ENCODE measurements around the gene GUCY2D.

GUCY2D gene

DNA sequence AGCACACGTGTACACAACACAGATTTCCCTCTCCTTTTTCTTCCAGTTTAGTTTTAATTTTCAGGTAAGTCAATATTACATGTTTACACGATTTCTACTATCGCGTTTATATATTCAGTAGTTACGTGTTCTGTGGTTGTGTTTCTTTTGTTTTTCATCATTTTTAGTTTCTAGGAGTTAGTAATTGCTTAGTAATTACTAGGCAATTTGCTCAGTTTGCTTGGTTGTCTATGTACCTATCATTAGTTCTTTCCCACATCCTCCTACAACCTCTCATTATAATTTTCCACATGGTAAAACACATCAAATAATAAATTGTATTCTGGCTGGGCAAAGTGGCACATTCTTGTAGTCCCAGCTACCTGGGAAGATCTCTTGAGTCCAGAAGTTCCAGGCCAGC lies 24.6 kb upstream of the GUCY2D start:
- no peak overlapping the region for H2AFZ ChIP-seq (ENCODE audit: low read depth, low read length)
- H3K9me3 ChIP-seq (ENCODE audit: insufficient read depth, low read length): no peaks in the 10 kb centered on the region
- H3K4me3 ChIP-seq (ENCODE audit: low read length): no peak overlapping the region
- H4K20me1 ChIP-seq (ENCODE audit: insufficient read depth, low read length): no peaks in the 10 kb centered on the region
- no peak overlapping the region for H3K4me2 ChIP-seq (ENCODE audit: low read length)
- H3K9ac ChIP-seq (ENCODE audit: low read length): no peak overlapping the region
- H3K36me3 ChIP-seq (replicated peaks; ENCODE audit: low read depth, low read length): no peaks in the 10 kb centered on the region
- TF ChIP-seq CTCF (IDR thresholded peaks at IDR 0.05; ENCODE audit: low read depth, low read length): no peak
- TF ChIP-seq EZH2phosphoT487 (IDR thresholded peaks at IDR 0.05; ENCODE audit: low read depth): no peak
- no peaks in the 10 kb centered on the region for H3K4me1 ChIP-seq (ENCODE audit: low read length)
- no peaks in the 10 kb centered on the region for H3K27me3 ChIP-seq (ENCODE audit: low read depth, low read length)
- H3K27ac ChIP-seq (ENCODE audit: low read length): no peak overlapping the region
- H3K79me2 ChIP-seq (ENCODE audit: low read length): no peaks in the 10 kb centered on the region

DNA sequence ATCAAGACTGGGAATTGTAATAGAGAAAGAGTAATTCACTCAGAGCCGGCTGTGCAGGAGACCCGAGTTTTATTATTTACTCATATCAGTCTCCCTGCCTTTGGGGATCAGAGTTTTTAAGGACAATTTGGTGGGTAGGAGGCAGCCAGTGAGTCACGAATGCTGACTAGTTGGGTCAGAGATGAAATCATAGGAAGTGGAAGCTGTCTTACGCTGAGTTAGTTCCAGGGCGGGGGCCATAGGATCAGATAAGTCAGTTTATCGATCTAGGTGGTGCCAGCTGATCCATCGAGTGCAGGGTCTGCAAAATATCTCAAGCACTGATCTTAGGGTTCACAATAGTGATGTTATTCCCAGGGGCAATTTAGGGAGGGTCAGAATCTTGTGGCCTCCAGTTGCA lies 20.2 kb upstream of the GUCY2D start:
- H3K9ac ChIP-seq (ENCODE audit: low read length): no peak overlapping the region

DNA sequence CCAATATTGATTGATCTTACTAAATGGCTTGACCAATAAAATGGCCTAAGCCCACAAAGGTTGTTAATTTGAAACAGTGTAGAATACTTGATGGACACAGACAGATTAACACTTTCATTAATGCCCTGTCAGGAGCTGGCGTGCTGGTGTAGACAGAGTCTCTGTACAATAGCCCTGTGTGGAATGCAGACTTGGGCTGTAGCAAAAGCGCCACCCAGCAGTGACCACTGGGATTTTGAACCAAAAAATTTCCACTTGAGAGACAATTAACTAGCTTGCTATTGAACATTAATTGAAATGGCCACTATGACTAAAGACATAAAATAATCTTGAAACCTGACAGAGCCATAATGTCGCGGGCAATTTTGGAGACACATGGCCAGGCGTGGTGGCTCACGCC lies 19.7 kb upstream of the GUCY2D start:
- Histone ChIP-seq H3K4me2 (ENCODE audit: low read length) (no peak overlapping the region), H3K9me3 (ENCODE audit: insufficient read depth, low read length) (no peaks in the 10 kb centered on the region), H3K36me3 (replicated peaks; ENCODE audit: low read depth, low read length) (no peaks in the 10 kb centered on the region), H3K27ac (ENCODE audit: low read length) (no peak overlapping the region), H3K9ac (ENCODE audit: low read length) (no peak overlapping the region), H3K4me1 (ENCODE audit: low read length) (no peaks in the 10 kb centered on the region), H4K20me1 (ENCODE audit: insufficient read depth, low read length) (no peaks in the 10 kb centered on the region), H3K4me3 (ENCODE audit: low read length) (no peak overlapping the region), H3K27me3 (ENCODE audit: low read depth, low read length) (no peaks in the 10 kb centered on the region), H2AFZ (ENCODE audit: low read depth, low read length) (no peak overlapping the region), H3K79me2 (ENCODE audit: low read length) (no peaks in the 10 kb centered on the region)
- no peak for TF ChIP-seq EZH2phosphoT487 (IDR thresholded peaks at IDR 0.05; ENCODE audit: low read depth)
- TF ChIP-seq CTCF (IDR thresholded peaks at IDR 0.05; ENCODE audit: low read depth, low read length): no peak

More for the DNA sequence above, 20.2 kb upstream of the GUCY2D start:
- no peaks in the 10 kb centered on the region for H3K4me1 ChIP-seq (ENCODE audit: low read length)
- no peaks in the 10 kb centered on the region for H3K9me3 ChIP-seq (ENCODE audit: insufficient read depth, low read length)
- H2AFZ ChIP-seq (ENCODE audit: low read depth, low read length): no peak overlapping the region
- H3K4me2 ChIP-seq (ENCODE audit: low read length): no peak overlapping the region
- H3K27ac ChIP-seq (ENCODE audit: low read length): no peak overlapping the region
- no peaks in the 10 kb centered on the region for H3K79me2 ChIP-seq (ENCODE audit: low read length)
- H3K4me3 ChIP-seq (ENCODE audit: low read length): no peak overlapping the region
- no peaks in the 10 kb centered on the region for H3K36me3 ChIP-seq (replicated peaks; ENCODE audit: low read depth, low read length)
- no peaks in the 10 kb centered on the region for H3K27me3 ChIP-seq (ENCODE audit: low read depth, low read length)
- TF ChIP-seq CTCF (IDR thresholded peaks at IDR 0.05; ENCODE audit: low read depth, low read length) (no peak), EZH2phosphoT487 (IDR thresholded peaks at IDR 0.05; ENCODE audit: low read depth) (no peak)
- H4K20me1 ChIP-seq (ENCODE audit: insufficient read depth, low read length): no peaks in the 10 kb centered on the region

DNA sequence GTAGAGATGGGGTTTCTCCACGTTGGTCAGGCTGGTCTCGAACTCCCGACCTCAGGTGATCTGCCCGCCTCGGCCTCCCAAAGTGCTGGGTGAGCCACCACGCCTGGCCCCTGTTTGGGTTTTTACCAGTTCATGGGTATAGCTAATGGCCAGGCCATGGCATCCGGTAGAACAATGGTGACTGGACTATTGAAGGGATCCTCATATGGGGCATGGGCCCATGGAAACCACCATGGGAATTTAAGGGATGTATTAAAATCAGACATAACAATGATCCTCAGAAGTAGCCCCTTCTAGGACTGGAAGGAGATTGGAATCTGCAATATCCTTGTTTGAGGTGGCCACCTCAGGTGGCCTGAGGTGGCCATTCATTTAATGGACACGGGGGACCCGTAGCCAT lies 17.5 kb upstream of the GUCY2D start:
- Histone ChIP-seq H4K20me1 (ENCODE audit: insufficient read depth, low read length) (no peaks in the 10 kb centered on the region), H3K27me3 (ENCODE audit: low read depth, low read length) (no peaks in the 10 kb centered on the region), H3K27ac (ENCODE audit: low read length) (no peak overlapping the region), H3K4me1 (ENCODE audit: low read length) (peaks cover 8% of the 10 kb centered on the region), H3K9ac (ENCODE audit: low read length) (no peak overlapping the region), H2AFZ (ENCODE audit: low read depth, low read length) (no peak overlapping the region), H3K79me2 (ENCODE audit: low read length) (no peaks in the 10 kb centered on the region), H3K9me3 (ENCODE audit: insufficient read depth, low read length) (no peaks in the 10 kb centered on the region), H3K4me2 (ENCODE audit: low read length) (no peak overlapping the region), H3K4me3 (ENCODE audit: low read length) (no peak overlapping the region), H3K36me3 (replicated peaks; ENCODE audit: low read depth, low read length) (no peaks in the 10 kb centered on the region)
- TF ChIP-seq CTCF (IDR thresholded peaks at IDR 0.05; ENCODE audit: low read depth, low read length): no peak
- TF ChIP-seq EZH2phosphoT487 (IDR thresholded peaks at IDR 0.05; ENCODE audit: low read depth): no peak
